Measurements from ENCODE around the gene GRID2.

GRCh38 chr4:92791871-92792440, 488.2 kb downstream of the GRID2 start:
- TF ChIP-seq POLR2A (IDR thresholded peaks at IDR 0.05) (no peak), CTCF (IDR thresholded peaks at IDR 0.05) (no peak)

All from breast epithelium (tissue), 3 donors.